GM12878 (cell line): ENCODE measurements around the gene MRC2. TPM values are rescaled to one million over a fixed set of nuclear protein-coding genes. Genes with fewer than 3 reads are reported as not detected.

Experiments used
- ATAC-seq: fragments of 200-7000 bp; cut with Tn5 transposase; 3 replicates; pipeline ENCODE4 v1.9.1; 2020; ENCODE audit warnings: mild to moderate bottlenecking, moderate library complexity
- BruUV-seq: library from RNA; stranded (reverse); fragments of 400-500 nt; replicated peaks from 2 replicates; lab custom pipeline; 2021; lab: Mats Ljungman, UMichigan
- CTCF ChIA-PET: fragments of 300-600 bp; sonication (Branson Sonifier 250); formaldehyde crosslinking; extraction: SDS; loops from one replicate; lab custom pipeline; 2021; ENCODE audit warnings: inconsistent platforms; lab: Yijun Ruan, JAX
- POLR2A ChIA-PET: fragments of 350-600 bp; formaldehyde crosslinking; extraction: SDS; loops from one replicate; lab custom pipeline; 2021; ENCODE audit warnings: inconsistent platforms; lab: Charles Lee
- RAD21 ChIA-PET: fragments of 300-600 bp; sonication (Branson Sonifier 250); formaldehyde crosslinking; loops from one replicate; lab custom pipeline; 2023; ENCODE audit warnings: antibody characterized with exemption; ENCODE audit not compliant: unreplicated experiment; lab: Charles Lee
- SMC1A ChIA-PET: fragments of 300-600 bp; sonication (Branson Sonifier 250); formaldehyde crosslinking; loops from one replicate; lab custom pipeline; 2023; ENCODE audit not compliant: unreplicated experiment, uncharacterized antibody; lab: Charles Lee
- DNase-seq: peaks from one replicate; pipeline ENCODE4 v3.0.0-alpha.2; 2011; ENCODE audit warnings: low read depth, low spot score
- FAIRE-seq: peaks from 3 replicates; lab custom pipeline; 2011; peaks lifted over from hg19 to GRCh38; lab: Jason Lieb, UNC
- H2AFZ ChIP-seq: 2 replicates; pipeline ENCODE4 v1.6.0; 2011; ENCODE audit warnings: low read depth, low read length, control low read depth; ENCODE audit not compliant: control insufficient read depth
- H3K27ac ChIP-seq: 2 replicates; pipeline ENCODE4 v1.5.1; 2011; ENCODE audit warnings: control low read depth; ENCODE audit not compliant: control insufficient read depth, insufficient read depth
- H3K27me3 ChIP-seq, 2 experiments: replicated peaks in 1 of 2; 2 replicates each; pipeline versions ENCODE4 v1.6.0 to v1.6.1; 2011; ENCODE audit warnings: low read length in 1 of 2; ENCODE audit not compliant: control insufficient read depth in 2 of 2, insufficient read depth in 2 of 2
- H3K36me3 ChIP-seq, 2 experiments: 2 replicates each; pipeline ENCODE4 v1.5.1; 2011; ENCODE audit warnings: low read length in 1 of 2; ENCODE audit not compliant: control insufficient read depth in 2 of 2, insufficient read depth in 2 of 2
- H3K4me1 ChIP-seq: 2 replicates; pipeline ENCODE4 v1.6.1; 2011; ENCODE audit warnings: mild to moderate bottlenecking, low read length, moderate library complexity, mixed read lengths; ENCODE audit not compliant: control insufficient read depth, insufficient read depth
- H3K4me2 ChIP-seq: 2 replicates; pipeline ENCODE4 v1.6.0; 2011; ENCODE audit warnings: control low read depth; ENCODE audit not compliant: control insufficient read depth, insufficient read depth
- H3K4me3 ChIP-seq: fragments of 200-600 bp; sonication (generic); 2 replicates; pipeline ENCODE4 v1.5.1; 2016
- H3K79me2 ChIP-seq: 2 replicates; pipeline ENCODE4 v1.6.0; 2011; ENCODE audit warnings: low read length; ENCODE audit not compliant: control insufficient read depth, insufficient read depth
- H3K9ac ChIP-seq: 2 replicates; pipeline ENCODE4 v1.8.0; 2011; ENCODE audit warnings: low read length, control low read depth, mixed read lengths; ENCODE audit not compliant: control insufficient read depth, insufficient read depth
- H3K9me3 ChIP-seq: replicated peaks from 3 replicates; pipeline ENCODE4 v1.5.1; 2011; ENCODE audit warnings: mild to moderate bottlenecking, low read length; ENCODE audit not compliant: control insufficient read depth, insufficient read depth
- H4K20me1 ChIP-seq: 2 replicates; pipeline ENCODE4 v1.6.0; 2011; ENCODE audit not compliant: control insufficient read depth, insufficient read depth
- ASH2L ChIP-seq: fragments of 300-600, 200-600 bp; sonication (generic); IDR thresholded peaks from 2 replicates; pipeline ENCODE4 v1.6.1; 2017; ENCODE audit warnings: low read depth, mild to moderate bottlenecking, borderline replicate concordance
- HDAC2 ChIP-seq: fragments of 200-600 bp; sonication (generic); IDR thresholded peaks from 2 replicates; pipeline ENCODE4 v1.6.1; 2017
- WGBS: methylation state at CpG from one replicate; pipeline ENCODE4 v1.1.6; 2016; ENCODE audit warnings: low lambda C conversion rate; ENCODE audit not compliant: insufficient replicate concordance, insufficient coverage; ENCODE audit errors: missing lambda C conversion rate; 5-methylcytosine and 5-hydroxymethylcytosine counted together
- in situ Hi-C: fragments of 300-500 bp; cut with MboI; formaldehyde crosslinking; loops from 9 replicates; pipeline ENCODE4 v1.14.3; 2018; ENCODE audit warnings: mixed read lengths
- intact Hi-C: fragments of 100-400 bp; cut with micrococcal nuclease; formaldehyde crosslinking; loops from one replicate; pipeline ENCODE4 v1.14.2; 2022; ENCODE audit not compliant: unreplicated experiment
- polyA plus RNA-seq, 11 experiments: library from polyadenylated mRNA; depleted of rRNA in 4 of 11; unstranded in 6 of 11; stranded (reverse) in 5 of 11; fragments of >200 nt; fragmentation: Nextera tagmentation in 4 of 11; fragmentation: Illumina TruSeq in 1 of 11; extraction: Ambion mirVana in 4 of 11; extraction: Trizol in 1 of 11; gene quantifications; 1 replicate in 1 of 11; 2 replicates in 10 of 11; pipeline versions ENCODE4 v1.2.1 to v1.2.3, GENCODE V29; 2011 to 2016; ENCODE audit warnings: inconsistent platforms in 2 of 11, missing spikeins in 2 of 11, low read depth in 1 of 11
- total RNA-seq, 4 experiments: library from RNA; depleted of rRNA in 3 of 4; stranded (reverse); fragments of >200 nt in 3 of 4; fragmentation: Illumina TruSeq in 1 of 4; extraction: Trizol in 1 of 4; gene quantifications; 2 replicates each; pipeline versions ENCODE4 v1.2.1 to v1.2.3, GENCODE V29; 2013 to 2021
- TF ChIP-seq, protein P1 (sequence below): fragments of 450-650 bp; IDR thresholded peaks from 2 replicates; pipeline ENCODE4 v1.6.1; 2017; ENCODE audit warnings: low read depth, mild to moderate bottlenecking, moderate library complexity
- TF ChIP-seq, protein P2 (sequence below): fragments of 450-650 bp; IDR thresholded peaks from 2 replicates; pipeline ENCODE4 v1.6.1; 2017; ENCODE audit warnings: mild to moderate bottlenecking, moderate library complexity

The MRC2 gene
- total and polyA plus RNA-seq, 10 of the 15 experiments (the other 5 are each of a cell fraction or from before 2014, with no cell fraction given) = 0.04 to 0.96 (median 0.30) TPM; not detected in 1

DNA sequence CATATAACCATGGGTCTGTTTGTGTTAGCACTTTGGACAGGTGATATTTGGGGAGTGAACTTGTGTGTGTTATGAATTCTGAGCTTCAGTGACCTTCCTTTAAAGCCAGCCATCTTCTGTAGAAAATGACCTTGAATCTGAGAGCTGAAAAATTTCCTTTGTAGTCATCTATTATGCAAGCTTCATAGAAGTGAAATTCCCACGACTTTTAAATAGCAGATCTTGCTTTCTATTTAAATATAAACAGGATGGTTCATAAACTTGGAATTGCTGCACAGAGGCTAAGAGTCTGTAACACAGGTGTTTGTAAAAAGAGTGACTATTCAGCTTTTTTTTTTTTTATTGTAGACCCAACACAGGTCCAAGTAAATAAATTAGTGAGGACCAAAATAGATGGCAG lies 95.2 kb downstream of the MRC2 start:
- Histone ChIP-seq H3K9me3 (peaks cover 4% of the 10 kb centered on the region; the same call in 2 of the 3 replicates), H4K20me1 (no peaks in the 10 kb centered on the region), H3K36me3 (no peaks in the 10 kb centered on the region), H3K79me2 (no peaks in the 10 kb centered on the region), H3K4me2 (no peak overlapping the region), H3K4me3 (no peak overlapping the region), H3K9ac (no peak overlapping the region), H3K4me1 (peaks cover 15% of the 10 kb centered on the region), H3K27me3 (no peaks in the 10 kb centered on the region), H3K27ac (no peak overlapping the region)
- FAIRE-seq (no peak), ATAC-seq (no peak), DNase-seq (no peak)
- BruUV-seq = no TSS peak
- RAD21 ChIA-PET = no interaction called here
- SMC1A ChIA-PET = interaction anchor here (1.1 kb wide), 1 partner anchor 22 kb away, joined by 3 read pairs; no protein-coding TSS in a partner anchor
- POLR2A ChIA-PET = interaction anchor here (0.6 kb wide), 2 partner anchors 392 to 720 kb away, joined by 3 to 4 read pairs; no protein-coding TSS in a partner anchor
- 0% methylated on average over 1 of the region's 1 CpG for WGBS
- CTCF ChIA-PET = no interaction called here
- intact Hi-C loops = loop anchor here (5.0 kb wide), 1 partner anchor 245 kb away; the partner anchor contains the start of gene TANC2
- TF ChIP-seq, protein P1, sequence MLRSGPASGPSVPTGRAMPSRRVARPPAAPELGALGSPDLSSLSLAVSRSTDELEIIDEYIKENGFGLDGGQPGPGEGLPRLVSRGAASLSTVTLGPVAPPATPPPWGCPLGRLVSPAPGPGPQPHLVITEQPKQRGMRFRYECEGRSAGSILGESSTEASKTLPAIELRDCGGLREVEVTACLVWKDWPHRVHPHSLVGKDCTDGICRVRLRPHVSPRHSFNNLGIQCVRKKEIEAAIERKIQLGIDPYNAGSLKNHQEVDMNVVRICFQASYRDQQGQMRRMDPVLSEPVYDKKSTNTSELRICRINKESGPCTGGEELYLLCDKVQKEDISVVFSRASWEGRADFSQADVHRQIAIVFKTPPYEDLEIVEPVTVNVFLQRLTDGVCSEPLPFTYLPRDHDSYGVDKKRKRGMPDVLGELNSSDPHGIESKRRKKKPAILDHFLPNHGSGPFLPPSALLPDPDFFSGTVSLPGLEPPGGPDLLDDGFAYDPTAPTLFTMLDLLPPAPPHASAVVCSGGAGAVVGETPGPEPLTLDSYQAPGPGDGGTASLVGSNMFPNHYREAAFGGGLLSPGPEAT = no peak
- TF ChIP-seq, all 136 proteins: peak for 0
- no peak overlapping the region for H2AFZ ChIP-seq
- in situ Hi-C loops = no loop called here

DNA sequence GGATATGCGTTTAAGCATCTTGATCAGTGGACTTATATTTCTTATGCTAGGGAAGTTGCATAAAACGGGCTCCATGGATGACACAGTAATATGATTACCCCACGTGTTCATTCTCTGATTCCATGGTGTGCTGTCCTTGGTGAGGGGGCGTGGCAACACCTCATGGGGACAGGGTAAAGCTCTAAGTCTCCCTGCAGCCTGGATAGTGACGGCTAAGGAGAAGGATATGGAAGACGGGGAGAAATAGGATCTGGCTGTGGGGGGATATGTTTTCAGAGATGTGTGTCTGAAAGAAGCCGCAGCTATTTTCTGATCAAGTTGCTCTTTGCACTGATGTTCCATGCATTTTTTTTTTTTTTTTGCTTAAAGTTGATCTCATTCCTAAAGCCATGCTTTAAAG lies 96.4 kb downstream of the MRC2 start:
- 98% methylated on average over 7 of the region's 7 CpGs for WGBS
- ChIA-PET SMC1A (no interaction called here), CTCF (interaction anchor here (1.6 kb wide), 1 partner anchor 171 kb away, joined by 3 read pairs; no protein-coding TSS in a partner anchor), RAD21 (no interaction called here), POLR2A (interaction anchor here (0.7 kb wide), 1 partner anchor 982 kb away, joined by 4 read pairs; no protein-coding TSS in a partner anchor)
- ATAC-seq (no peak), DNase-seq (no peak), FAIRE-seq (no peak)
- H3K36me3 ChIP-seq = no peaks in the 10 kb centered on the region
- no peak for TF ChIP-seq HDAC2
- TF ChIP-seq, protein P2, sequence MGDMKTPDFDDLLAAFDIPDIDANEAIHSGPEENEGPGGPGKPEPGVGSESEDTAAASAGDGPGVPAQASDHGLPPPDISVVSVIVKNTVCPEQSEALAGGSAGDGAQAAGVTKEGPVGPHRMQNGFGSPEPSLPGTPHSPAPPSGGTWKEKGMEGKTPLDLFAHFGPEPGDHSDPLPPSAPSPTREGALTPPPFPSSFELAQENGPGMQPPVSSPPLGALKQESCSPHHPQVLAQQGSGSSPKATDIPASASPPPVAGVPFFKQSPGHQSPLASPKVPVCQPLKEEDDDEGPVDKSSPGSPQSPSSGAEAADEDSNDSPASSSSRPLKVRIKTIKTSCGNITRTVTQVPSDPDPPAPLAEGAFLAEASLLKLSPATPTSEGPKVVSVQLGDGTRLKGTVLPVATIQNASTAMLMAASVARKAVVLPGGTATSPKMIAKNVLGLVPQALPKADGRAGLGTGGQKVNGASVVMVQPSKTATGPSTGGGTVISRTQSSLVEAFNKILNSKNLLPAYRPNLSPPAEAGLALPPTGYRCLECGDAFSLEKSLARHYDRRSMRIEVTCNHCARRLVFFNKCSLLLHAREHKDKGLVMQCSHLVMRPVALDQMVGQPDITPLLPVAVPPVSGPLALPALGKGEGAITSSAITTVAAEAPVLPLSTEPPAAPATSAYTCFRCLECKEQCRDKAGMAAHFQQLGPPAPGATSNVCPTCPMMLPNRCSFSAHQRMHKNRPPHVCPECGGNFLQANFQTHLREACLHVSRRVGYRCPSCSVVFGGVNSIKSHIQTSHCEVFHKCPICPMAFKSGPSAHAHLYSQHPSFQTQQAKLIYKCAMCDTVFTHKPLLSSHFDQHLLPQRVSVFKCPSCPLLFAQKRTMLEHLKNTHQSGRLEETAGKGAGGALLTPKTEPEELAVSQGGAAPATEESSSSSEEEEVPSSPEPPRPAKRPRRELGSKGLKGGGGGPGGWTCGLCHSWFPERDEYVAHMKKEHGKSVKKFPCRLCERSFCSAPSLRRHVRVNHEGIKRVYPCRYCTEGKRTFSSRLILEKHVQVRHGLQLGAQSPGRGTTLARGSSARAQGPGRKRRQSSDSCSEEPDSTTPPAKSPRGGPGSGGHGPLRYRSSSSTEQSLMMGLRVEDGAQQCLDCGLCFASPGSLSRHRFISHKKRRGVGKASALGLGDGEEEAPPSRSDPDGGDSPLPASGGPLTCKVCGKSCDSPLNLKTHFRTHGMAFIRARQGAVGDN = no peak
- TF ChIP-seq ASH2L = no peak
- peaks cover 15% of the 10 kb centered on the region for H3K4me1 ChIP-seq
- intact Hi-C loops (loop anchor here (5.0 kb wide), 1 partner anchor 243 kb away; the partner anchor contains the start of gene TANC2), in situ Hi-C loops (no loop called here)
- no TSS peak for BruUV-seq
- H3K27ac ChIP-seq = no peak overlapping the region
- H3K9me3 ChIP-seq = peaks cover 5% of the 10 kb centered on the region; the same call in 2 of the 3 replicates
- H3K79me2 ChIP-seq = no peaks in the 10 kb centered on the region
- no peak overlapping the region for H3K4me3 ChIP-seq
- H3K9ac ChIP-seq = no peak overlapping the region
- no peaks in the 10 kb centered on the region for H4K20me1 ChIP-seq
- H3K4me2 ChIP-seq = no peak overlapping the region
- no peaks in the 10 kb centered on the region for H3K27me3 ChIP-seq
- no peak overlapping the region for H2AFZ ChIP-seq
